GDM1 (cell line): ENCODE measurements around the gene PRKCI.
"Not testable (repeated sequence)": the region's sequence is repeated elsewhere in the genome, so short reads cannot be mapped to it uniquely, and the experiment has no call there.

Experiments
- DNase-seq: peaks from one replicate; lab custom pipeline; 2025; lab: John Stamatoyannopoulos, UW

The PRKCI gene

GRCh38 chr3:170296703-170297102 is 74.5 kb downstream of the PRKCI start:
- no peak for DNase-seq

GRCh38 chr3:170301405-170301804 is 79.2 kb downstream of the PRKCI start:
- no peak for DNase-seq

GRCh38 chr3:170302008-170302407 is 79.8 kb downstream of the PRKCI start:
- DNase-seq: no peak

- DNase-seq: no peak
These were observed 83.8 kb downstream of the PRKCI start for GRCh38 chr3:170306015-170306414.

GRCh38 chr3:170307671-170308405 is 85.6 kb downstream of the PRKCI start:
- DNase-seq: no peak

- DNase-seq: no peak
These were observed 86.8 kb downstream of the PRKCI start for GRCh38 chr3:170309046-170309445.

DNA sequence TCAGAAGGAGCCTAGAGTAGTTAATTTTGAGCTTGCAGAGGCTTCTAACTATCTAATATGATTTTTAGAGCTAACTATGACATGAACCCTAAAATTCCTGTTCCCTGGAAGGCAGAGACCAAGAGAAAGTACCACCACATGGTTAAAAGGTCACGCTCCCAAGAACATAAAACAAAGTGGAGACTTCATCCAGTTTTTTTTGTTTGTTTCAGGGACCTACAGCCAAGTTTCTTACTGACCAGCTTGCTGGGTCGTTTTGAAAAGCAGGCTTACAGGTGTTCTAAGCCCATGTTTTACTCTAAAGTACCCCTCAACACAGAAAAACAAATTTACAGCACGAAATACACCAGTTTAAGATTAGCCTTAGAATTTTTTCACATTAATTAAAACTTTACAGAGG is 95.7 kb downstream of the PRKCI start:
- no peak for DNase-seq

GRCh38 chr3:170320461-170321121 is 98.4 kb downstream of the PRKCI start:
- no peak for DNase-seq

GRCh38 chr3:170321321-170322034 is 99.3 kb downstream of the PRKCI start:
- no peak for DNase-seq

- DNase-seq: no peak
These were observed 100.5 kb downstream of the PRKCI start for GRCh38 chr3:170322566-170323269.

- DNase-seq: no peak
These were observed 101.1 kb downstream of the PRKCI start for GRCh38 chr3:170323331-170323730.

GRCh38 chr3:170324962-170325361 is 102.7 kb downstream of the PRKCI start:
- no peak for DNase-seq

GRCh38 chr3:170327040-170327808 is 105.0 kb downstream of the PRKCI start:
- DNase-seq: no peak

GRCh38 chr3:170327868-170328548 is 105.8 kb downstream of the PRKCI start:
- not testable (repeated sequence) for DNase-seq

- no peak for DNase-seq
These were observed 108.1 kb downstream of the PRKCI start for GRCh38 chr3:170330366-170330765.

GRCh38 chr3:170331143-170331542 is 108.9 kb downstream of the PRKCI start:
- no peak for DNase-seq

DNA sequence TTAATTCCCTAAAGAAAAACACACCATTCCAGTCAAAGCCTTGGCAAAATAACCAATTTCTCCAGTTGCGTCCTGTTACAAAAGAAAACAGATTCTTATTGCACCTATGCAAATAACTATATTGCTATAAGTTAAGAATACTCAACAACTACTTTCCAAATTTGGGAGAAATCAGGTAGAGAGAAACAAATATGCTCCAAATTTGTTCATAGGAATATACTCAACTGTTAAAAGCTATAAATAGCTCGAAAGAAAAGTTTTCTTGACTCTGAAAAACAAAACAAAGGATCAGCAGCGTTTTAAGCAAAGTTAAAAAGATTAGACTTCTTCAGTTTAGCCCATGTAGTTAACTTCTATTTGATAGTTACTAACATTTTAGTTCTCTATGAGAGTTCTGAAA is 115.2 kb downstream of the PRKCI start:
- no peak for DNase-seq

GRCh38 chr3:170338690-170339340 is 116.6 kb downstream of the PRKCI start:
- no peak for DNase-seq

DNA sequence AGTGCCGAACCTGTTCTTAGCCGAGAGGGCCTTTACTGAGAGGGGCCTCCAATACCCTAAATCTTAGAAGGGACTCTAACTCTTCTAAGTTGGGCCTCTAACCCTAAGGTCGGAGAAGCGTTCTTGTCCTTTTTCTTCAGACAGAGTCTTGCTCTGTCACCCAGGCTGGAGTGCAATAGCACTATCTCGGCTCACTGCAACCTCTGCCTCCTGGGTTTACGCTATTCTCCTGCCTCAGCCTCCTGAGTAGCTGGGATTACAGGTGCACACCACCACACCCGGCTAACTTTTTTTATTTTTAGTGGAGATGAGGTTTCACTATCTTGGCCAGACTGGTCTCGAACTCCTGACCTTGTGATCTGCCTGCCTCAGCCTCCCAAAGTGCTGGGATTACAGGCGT is 120.0 kb downstream of the PRKCI start:
- not testable (repeated sequence) for DNase-seq

DNA sequence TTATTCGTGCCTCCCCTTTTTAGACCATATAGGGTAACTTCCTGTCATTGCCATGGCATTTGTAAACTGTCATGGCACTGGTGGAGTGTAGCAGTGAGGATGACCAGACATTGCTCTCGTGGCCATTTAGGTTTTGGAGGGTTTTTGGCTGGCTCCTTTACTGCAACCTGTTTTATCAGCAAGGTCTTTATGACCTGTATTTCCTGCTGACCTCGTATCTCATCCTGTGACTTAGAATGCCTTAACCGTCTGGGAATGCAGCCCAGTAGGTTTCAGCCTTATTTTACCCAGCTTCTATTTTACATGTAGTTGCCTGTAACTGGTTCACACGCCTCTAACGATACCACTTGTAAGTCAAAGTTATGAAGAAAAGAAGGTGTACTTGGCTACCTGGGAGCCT is 121.6 kb downstream of the PRKCI start:
- DNase-seq: not testable (repeated sequence)

DNA sequence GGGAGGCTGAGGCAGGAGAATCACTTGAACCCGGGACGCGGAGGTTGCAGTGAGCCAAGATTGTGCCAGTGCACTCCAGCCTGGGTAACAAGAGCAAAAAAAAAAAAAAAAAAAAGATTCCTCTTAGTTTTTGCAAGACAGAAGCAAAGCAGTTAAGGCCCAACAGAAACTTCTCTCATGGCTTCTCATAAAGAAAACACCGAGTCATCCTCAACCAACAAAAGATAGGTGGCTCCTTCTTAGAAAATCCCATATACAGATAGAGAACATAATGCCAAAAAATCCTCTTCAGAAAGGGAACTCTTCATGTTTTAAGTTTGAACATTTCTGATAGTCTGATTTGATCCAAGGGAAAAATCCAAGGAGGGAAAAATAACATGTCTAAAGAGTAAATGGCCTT is 122.7 kb downstream of the PRKCI start:
- DNase-seq: no peak
